NCI-H226 (cell line): ENCODE data around the gene ZNF592.
A peak's percentile ranks its signal among the peaks of the same experiment; 100 is the strongest.

Experiments used
- DNase-seq: peaks from one replicate; pipeline ENCODE4 v3.0.0-alpha.2; 2015

ZNF592 gene

GRCh38 chr15:84811151-84811550, 62.8 kb downstream of the ZNF592 start:
- no peak for DNase-seq

GRCh38 chr15:84811828-84812227, 63.4 kb downstream of the ZNF592 start:
- DNase-seq: no peak

GRCh38 chr15:84812842-84813241, 64.5 kb downstream of the ZNF592 start:
- DNase-seq: no peak

DNA sequence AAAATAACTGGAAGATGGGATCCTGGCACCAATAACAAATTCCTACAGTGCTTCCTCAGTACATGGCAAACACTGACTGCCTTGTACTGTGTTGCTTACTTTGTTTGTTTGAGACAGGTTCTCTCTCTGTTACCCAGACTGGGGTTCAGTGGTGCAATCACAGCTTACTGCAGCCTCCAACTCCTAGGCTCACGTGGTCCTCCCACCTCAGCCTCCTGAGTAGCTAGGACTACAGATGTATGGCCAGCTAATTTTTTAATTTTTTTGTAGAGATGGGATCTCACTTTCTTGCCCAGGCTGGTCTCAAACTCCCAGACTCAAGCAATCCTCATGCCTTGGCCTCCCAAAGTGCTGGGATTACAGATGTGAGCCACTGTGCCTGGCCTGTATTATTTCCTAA, 65.0 kb downstream of the ZNF592 start:
- no peak for DNase-seq

GRCh38 chr15:84813931-84814330, 65.5 kb downstream of the ZNF592 start:
- no peak for DNase-seq

- DNase-seq: no peak
Measured at GRCh38 chr15:84814916-84815315, 66.5 kb downstream of the ZNF592 start.

DNA sequence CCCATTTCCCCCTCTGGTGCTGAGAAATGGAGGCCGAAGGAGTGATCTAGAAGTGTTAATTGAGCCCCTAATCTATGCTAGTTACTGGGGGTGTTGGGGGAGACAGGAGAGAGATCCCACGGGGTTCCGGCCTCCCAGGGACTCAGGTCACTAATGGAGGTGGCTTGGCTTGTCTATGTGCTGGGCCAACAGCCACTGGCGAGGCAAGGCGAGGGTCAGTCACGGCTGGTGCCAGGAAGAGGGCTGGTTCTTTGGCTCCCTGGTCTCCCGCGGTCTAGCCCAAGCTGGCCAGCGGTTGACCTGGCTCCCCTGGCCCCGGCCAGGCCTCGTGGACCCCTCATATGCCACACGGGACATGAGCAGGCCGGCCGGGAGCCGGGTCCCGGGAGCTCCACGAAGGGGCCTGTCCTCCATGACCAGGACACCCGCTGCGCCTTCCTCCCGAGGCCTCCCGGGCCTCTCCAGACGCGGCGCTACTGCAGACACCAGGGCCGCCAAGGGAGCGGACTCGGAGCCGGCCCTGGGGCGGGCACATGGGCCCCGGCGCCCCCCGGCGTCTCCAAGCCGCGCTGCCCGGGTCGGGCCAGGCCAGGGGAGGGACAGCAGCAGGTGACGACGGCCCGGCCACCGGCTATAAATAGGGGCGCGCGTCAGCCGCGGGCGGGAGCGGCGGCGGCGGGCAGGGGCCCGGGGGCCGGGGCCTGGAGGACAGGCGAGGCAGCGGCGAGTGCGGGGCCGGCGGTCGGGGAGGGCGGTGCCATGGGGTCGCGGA, 68.5 kb downstream of the ZNF592 start, which contains the start of gene ALPK3:
Gene ALPK3 (plus strand): TSS at position 663 of the 772 bp plus-strand sequence. CDS start 97 bp downstream, at position 760.
- DNase-seq: no peak

DNA sequence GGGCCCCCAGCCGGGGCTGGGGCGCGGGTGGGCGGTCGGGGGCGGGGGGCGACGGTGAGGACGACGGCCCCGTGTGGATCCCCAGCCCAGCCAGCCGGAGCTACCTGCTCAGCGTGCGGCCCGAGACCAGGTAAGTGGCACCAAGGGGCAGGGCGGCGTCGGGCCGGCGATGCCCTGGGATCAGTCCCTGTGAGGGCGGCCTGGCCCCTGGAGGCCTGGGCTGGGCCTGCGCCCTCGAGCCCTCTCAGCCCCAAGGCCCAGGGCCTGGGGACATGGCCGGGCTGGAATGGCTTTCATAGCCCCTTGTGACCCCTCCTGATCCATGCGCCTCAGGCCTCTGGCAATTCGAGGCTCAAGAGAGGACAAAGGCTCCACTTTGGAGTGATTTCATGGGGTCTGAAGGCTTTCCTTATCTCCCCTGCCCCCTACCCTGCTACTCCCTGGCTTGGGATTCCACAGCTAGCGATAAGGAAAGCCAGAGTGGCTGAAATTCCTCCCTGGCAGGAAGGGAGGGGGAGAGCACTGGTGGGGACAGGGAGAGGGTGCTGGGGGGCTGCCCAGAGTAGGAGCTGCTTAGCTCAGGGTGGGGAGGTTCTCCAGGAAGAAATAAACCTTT, 69.2 kb downstream of the ZNF592 start:
- no peak for DNase-seq

- DNase-seq: no peak
Measured at GRCh38 chr15:84818261-84819131, 70.1 kb downstream of the ZNF592 start.

- no peak for DNase-seq
Measured at GRCh38 chr15:84819291-84819768, 70.9 kb downstream of the ZNF592 start.

GRCh38 chr15:84819791-84820190, 71.4 kb downstream of the ZNF592 start:
- no peak for DNase-seq

- no peak for DNase-seq
Measured at GRCh38 chr15:84821501-84822021, 73.2 kb downstream of the ZNF592 start.

- no peak for DNase-seq
Measured at GRCh38 chr15:84822653-84823281, 74.4 kb downstream of the ZNF592 start.

DNA sequence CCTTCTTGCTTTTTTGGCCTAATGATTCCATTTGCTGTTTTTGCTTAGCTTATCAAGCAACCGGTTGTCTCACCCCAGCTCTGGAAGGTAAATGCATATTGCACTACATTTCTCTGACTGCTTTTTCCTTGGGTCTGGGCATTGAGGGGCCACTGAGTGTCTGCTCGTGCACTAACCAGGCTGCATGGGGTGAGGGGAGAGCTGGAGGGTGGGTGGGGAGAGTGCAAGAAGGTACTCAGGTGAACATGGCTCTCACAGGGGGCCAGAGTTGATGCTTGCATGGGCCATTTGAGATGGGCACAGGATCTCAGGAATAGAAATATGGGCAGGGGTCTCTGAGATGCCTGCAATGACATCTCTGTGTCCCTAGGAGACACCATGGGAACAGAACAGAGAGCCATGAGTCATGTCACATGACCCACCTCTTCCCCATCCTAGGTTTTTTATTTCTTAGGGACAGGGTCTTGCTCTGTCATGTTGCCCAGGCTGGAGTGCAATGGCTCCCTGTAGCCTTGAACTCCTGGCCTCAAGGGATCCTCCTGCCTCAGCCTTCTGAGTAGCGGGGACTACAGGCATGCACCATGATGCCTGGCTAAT, 75.0 kb downstream of the ZNF592 start:
- DNase-seq: no peak

DNA sequence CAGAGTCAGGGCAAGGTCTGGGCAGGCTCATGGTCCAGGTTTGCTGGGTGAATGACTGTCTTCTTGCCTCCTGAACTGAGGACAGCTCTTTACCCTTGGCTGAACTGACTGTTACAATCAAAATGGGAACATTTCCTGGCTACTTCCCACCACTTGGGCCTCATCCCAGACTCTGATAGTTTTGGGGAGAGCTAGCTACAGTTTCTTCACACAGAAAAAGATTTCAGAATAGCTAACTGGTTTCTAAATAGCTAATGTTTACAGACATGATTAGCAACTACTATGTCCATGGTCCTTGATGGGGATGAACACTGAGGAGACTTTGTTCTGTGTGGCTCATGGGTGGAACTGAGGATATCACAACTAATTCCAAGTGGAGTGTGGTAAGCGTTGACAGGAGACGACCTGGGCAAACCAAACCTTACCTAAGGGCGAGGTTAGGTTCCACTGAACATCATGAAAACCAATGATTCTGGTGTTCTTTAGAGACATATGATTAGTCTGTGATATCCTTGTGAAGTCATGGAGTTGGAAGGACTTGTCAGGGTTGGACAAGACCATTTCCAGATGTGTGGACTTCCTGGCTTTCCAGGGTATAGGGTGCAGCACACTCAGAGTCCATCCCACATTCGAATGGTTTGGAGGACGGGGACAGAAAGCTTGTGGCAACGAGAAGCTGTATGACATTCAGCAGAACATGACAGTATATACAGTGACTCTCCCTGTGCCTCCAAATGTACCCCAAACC, 76.0 kb downstream of the ZNF592 start:
- DNase-seq: no peak

DNA sequence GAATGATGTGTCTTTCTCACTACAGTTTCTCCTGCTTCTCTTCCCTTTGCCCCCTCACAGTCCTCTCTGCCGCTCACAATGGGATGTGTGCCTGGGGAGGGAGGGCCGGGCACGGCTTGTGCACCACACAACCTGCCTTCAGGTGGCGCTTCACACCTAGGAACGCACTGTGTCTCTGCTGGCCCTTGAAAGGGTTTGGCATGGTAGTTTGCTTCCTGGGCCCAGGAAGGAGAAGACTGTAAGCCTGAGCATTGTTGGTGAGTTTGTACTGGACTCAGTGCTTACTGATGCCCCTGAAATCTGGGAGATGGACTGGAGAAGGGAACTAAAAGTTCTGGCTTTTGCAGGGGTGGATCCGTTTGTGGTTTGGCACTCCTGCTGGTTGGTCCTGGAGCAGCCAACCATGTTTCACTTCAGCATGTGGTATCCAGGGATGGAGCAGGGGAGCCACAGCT, 78.0 kb downstream of the ZNF592 start:
- DNase-seq: peak; percentile 21

- DNase-seq: no peak
Measured at GRCh38 chr15:84827246-84827645, 78.9 kb downstream of the ZNF592 start.

GRCh38 chr15:84828086-84828908, 79.9 kb downstream of the ZNF592 start:
- DNase-seq: no peak

DNA sequence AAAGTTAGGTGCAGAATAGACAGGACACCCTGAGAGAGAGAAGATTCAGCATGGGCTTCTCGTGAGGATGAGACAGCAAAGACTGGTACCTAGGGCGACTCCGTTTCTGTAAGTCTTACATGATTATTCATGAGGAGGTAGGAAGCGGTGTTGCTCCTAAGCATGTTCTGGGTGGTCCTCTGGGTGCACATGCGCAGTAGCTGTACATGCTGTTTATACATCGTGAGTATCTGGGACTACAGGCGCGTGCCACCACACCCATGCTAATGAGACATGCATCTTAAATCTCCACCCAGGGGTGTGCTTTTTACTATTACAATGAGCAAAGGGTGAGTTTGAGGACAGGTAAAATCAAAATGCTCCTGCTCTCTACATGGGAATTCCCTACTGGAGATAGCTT, 81.0 kb downstream of the ZNF592 start:
- DNase-seq: no peak

DNA sequence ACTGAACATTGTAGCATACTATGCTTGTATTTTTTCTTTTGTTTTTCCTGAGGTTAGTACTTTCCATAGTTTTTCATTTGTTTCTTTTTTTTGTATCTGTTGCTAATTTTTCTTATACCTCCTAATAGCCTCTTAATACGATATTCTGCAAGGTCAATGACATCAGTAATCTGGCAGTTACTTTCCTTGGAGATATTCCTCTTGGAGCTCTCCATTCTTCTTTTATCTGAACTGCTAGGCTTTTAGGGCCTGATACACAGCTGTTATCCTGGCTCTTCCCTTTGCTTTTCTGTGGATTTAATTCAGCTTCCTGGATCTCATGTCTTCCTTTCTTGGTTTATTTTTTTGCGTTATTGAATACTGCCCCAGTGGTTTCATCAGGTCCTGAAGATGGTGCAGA, 81.6 kb downstream of the ZNF592 start:
- DNase-seq: no peak
